Endothelial cell of umbilical vein (primary cell): ENCODE data around the gene FGF19. TPM values are rescaled to one million over a fixed set of nuclear protein-coding genes. Genes with fewer than 3 reads are reported as not detected.

Experiments
- BruUV-seq: library from RNA; stranded (reverse); fragments of 400-500 nt; replicated peaks from 2 replicates; lab custom pipeline; 2021; lab: Mats Ljungman, UMichigan
- CTCF ChIA-PET: fragments of 300-600, 350-600 bp; sonication (Branson Sonifier 250); formaldehyde crosslinking; loops from one replicate; lab custom pipeline; 2021; ENCODE audit warnings: antibody characterized with exemption, inconsistent platforms; lab: Charles Lee
- POLR2A ChIA-PET: fragments of 300-600, 350-600 bp; sonication (Branson Sonifier 250); formaldehyde crosslinking; loops from one replicate; lab custom pipeline; 2021; ENCODE audit warnings: antibody characterized with exemption, inconsistent platforms; lab: Charles Lee
- DNase-seq: peaks from one replicate; pipeline ENCODE4 v3.0.0-alpha.2; 2011; ENCODE audit warnings: low read depth, low spot score
- FAIRE-seq: peaks from 2 replicates; lab custom pipeline; 2011; peaks lifted over from hg19 to GRCh38; lab: Jason Lieb, UNC
- H2AFZ ChIP-seq: 2 replicates; pipeline ENCODE4 v1.6.0; 2012; ENCODE audit warnings: low read depth, low read length, control low read depth, inconsistent platforms
- H3K27ac ChIP-seq: 2 replicates; pipeline ENCODE4 v1.5.1; 2011; ENCODE audit warnings: low read depth, mild to moderate bottlenecking, control low read depth, low read length, moderate library complexity; ENCODE audit not compliant: insufficient read depth
- H3K27me3 ChIP-seq, 2 experiments: 2 replicates each; pipeline versions ENCODE4 v1.6.0 to v1.6.1; 2011; ENCODE audit warnings: low read length in 2 of 2, mixed read lengths in 1 of 2; ENCODE audit not compliant: control insufficient read depth in 2 of 2, insufficient read depth in 2 of 2
- H3K36me3 ChIP-seq, 2 experiments: 2 replicates in 1 of 2; 3 replicates in 1 of 2; pipeline ENCODE4 v1.5.1; 2011; ENCODE audit warnings: low read length in 2 of 2, mild to moderate bottlenecking in 1 of 2, moderate library complexity in 1 of 2; ENCODE audit not compliant: control insufficient read depth in 2 of 2, insufficient read depth in 2 of 2; ENCODE audit errors: extremely low read depth in 1 of 2
- H3K4me1 ChIP-seq: 3 replicates; pipeline ENCODE4 v1.5.1; 2011; ENCODE audit warnings: mild to moderate bottlenecking, low read length; ENCODE audit not compliant: control insufficient read depth, insufficient read depth; ENCODE audit errors: extremely low read depth
- H3K4me2 ChIP-seq: 2 replicates; pipeline ENCODE4 v1.6.1; 2011; ENCODE audit warnings: low read length, control low read depth, mixed read lengths; ENCODE audit not compliant: insufficient read depth
- H3K4me3 ChIP-seq, 3 experiments: fragments of 200-600 bp in 1 of 3; sonication (generic), shearing (Covaris generic) in 1 of 3; replicated peaks in 1 of 3; 2 replicates each; pipeline ENCODE4 v1.5.1; 2011 to 2016; ENCODE audit warnings: control low read depth in 3 of 3, low read length in 3 of 3, mild to moderate bottlenecking in 2 of 3, inconsistent platforms in 1 of 3, low read depth in 1 of 3, moderate library complexity in 1 of 3; ENCODE audit not compliant: insufficient read depth in 1 of 3
- H3K79me2 ChIP-seq: 2 replicates; pipeline ENCODE4 v1.6.0; 2012; ENCODE audit warnings: low read length, inconsistent platforms; ENCODE audit not compliant: control insufficient read depth, insufficient read depth
- H3K9ac ChIP-seq: replicated peaks from 2 replicates; pipeline ENCODE3; 2011; ENCODE audit warnings: low read length, control low read depth; ENCODE audit not compliant: insufficient read depth; ENCODE audit errors: extremely low read depth
- H3K9me1 ChIP-seq: replicated peaks from 3 replicates; pipeline ENCODE4 v1.6.0; 2011; ENCODE audit warnings: mild to moderate bottlenecking, low read length; ENCODE audit not compliant: control insufficient read depth, insufficient read depth; ENCODE audit errors: extremely low read depth
- H3K9me3 ChIP-seq: replicated peaks from 2 replicates; pipeline ENCODE4 v1.5.1; 2012; ENCODE audit warnings: low read length, inconsistent platforms; ENCODE audit not compliant: control insufficient read depth, insufficient read depth
- H4K20me1 ChIP-seq: replicated peaks from 2 replicates; pipeline ENCODE3; 2011; ENCODE audit warnings: mild to moderate bottlenecking, low read length; ENCODE audit not compliant: control insufficient read depth, insufficient read depth; ENCODE audit errors: extremely low read depth
- EZH2 ChIP-seq: IDR thresholded peaks from 2 replicates; pipeline ENCODE4 v1.6.1; 2012; ENCODE audit warnings: borderline replicate concordance, low read depth, mild to moderate bottlenecking, moderate library complexity, low read length, inconsistent platforms; ENCODE audit not compliant: severe bottlenecking
- FOS ChIP-seq: IDR thresholded peaks from 2 replicates; pipeline ENCODE4 v1.6.1; 2011; ENCODE audit warnings: mild to moderate bottlenecking, low read length, moderate library complexity, borderline replicate concordance; ENCODE audit not compliant: insufficient read depth
- GATA2 ChIP-seq: IDR thresholded peaks from 2 replicates; pipeline ENCODE4 v1.7.0; 2011; ENCODE audit warnings: low read depth, mild to moderate bottlenecking, moderate library complexity, mixed read lengths, low read length; ENCODE audit not compliant: insufficient read length, insufficient read depth
- JUN ChIP-seq: IDR thresholded peaks from 2 replicates; pipeline ENCODE4 v1.6.1; 2011; ENCODE audit warnings: borderline replicate concordance, low read depth; ENCODE audit not compliant: insufficient read length, insufficient read depth
- MYC ChIP-seq: IDR thresholded peaks from one replicate; pipeline ENCODE4 v1.6.1; 2011; ENCODE audit warnings: mild to moderate bottlenecking, low read depth, low read length
- POLR2A ChIP-seq: IDR thresholded peaks from 2 replicates; pipeline ENCODE4 v1.6.1; 2012; ENCODE audit warnings: low read depth, mild to moderate bottlenecking, control low read depth, low read length
- POLR2AphosphoS5 ChIP-seq: IDR thresholded peaks from 2 replicates; pipeline ENCODE4 v1.6.1; 2012; ENCODE audit warnings: low read depth, mild to moderate bottlenecking, control low read depth, low read length, moderate library complexity; ENCODE audit not compliant: insufficient read depth
- dilution Hi-C: fragments of 300-500 bp; cut with MboI; formaldehyde crosslinking; loops from one replicate; pipeline ENCODE4 v1.15.0; 2019; ENCODE audit warnings: low sequenced_read_pairs; ENCODE audit not compliant: extremely low pct_ligation_motif_present
- intact Hi-C: fragments of 100-400 bp; cut with micrococcal nuclease; formaldehyde crosslinking; loops from one replicate; pipeline ENCODE4 v1.10.0; 2022
- polyA plus RNA-seq, 4 experiments: library from polyadenylated mRNA; depleted of rRNA in 3 of 4; stranded (reverse) in 3 of 4; unstranded in 1 of 4; fragments of >200 nt; gene quantifications; 2 replicates each; pipeline versions ENCODE4 v1.2.1 to v1.2.3, GENCODE V29; 2011 to 2012; ENCODE audit warnings: missing spikeins in 1 of 4
- total RNA-seq: library from RNA; stranded (reverse); gene quantifications from 2 replicates; pipeline ENCODE4 v1.2.3, GENCODE V29; 2021
- TF ChIP-seq, protein P1 (sequence below), 2 donors: IDR thresholded peaks; 1 replicate in 1 of 2; 2 replicates in 1 of 2; pipeline ENCODE4 v1.5.1; 2011; ENCODE audit warnings: low read length in 2 of 2, mild to moderate bottlenecking in 2 of 2, moderate library complexity in 2 of 2, control low read depth in 1 of 2, inconsistent platforms in 1 of 2, low read depth in 1 of 2; ENCODE audit not compliant: insufficient read depth in 1 of 2; ENCODE audit errors: extremely low read depth in 1 of 2
- TF ChIP-seq, protein P2 (sequence below): IDR thresholded peaks from 2 replicates; pipeline ENCODE4 v1.6.1; 2011; ENCODE audit not compliant: insufficient read depth, insufficient read length

Gene FGF19
- total and polyA plus RNA-seq, 2 donors (not counting 3 experiments of a cell fraction or from before 2014, with no cell fraction given): 0.03 TPM; not detected in 1

DNA sequence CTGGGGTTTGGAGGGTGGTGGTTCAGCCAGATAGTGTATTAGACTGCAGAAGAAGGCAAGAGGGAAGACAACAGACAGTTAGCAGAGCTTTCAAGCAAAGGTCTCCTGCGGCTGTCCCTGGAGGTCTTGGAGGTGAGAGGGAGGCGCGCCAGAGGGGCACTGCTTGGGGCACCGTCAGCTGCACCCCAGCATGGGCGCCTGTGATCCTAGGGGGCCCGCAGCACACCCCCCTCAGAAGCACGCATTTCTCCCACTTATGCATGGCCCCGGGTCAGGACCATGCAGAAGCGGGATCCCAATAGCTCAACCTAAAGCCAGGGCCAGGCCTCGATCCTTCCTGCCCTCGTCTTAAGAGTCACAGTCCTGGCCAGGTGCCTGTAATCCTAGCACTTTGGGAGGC lies 44.8 kb upstream of the FGF19 start:
- Histone ChIP-seq H3K27me3 (no peaks in the 10 kb centered on the region), H3K36me3 (no peaks in the 10 kb centered on the region), H2AFZ (no peak overlapping the region), H3K4me3 (no peak overlapping the region), H3K79me2 (no peaks in the 10 kb centered on the region), H4K20me1 (no peaks in the 10 kb centered on the region), H3K9ac (no peak overlapping the region), H3K9me1 (no peaks in the 10 kb centered on the region), H3K27ac (no peak overlapping the region), H3K4me2 (no peak overlapping the region), H3K9me3 (no peaks in the 10 kb centered on the region), H3K4me1 (peaks cover 5% of the 10 kb centered on the region)
- dilution Hi-C loops: no loop called here
- no peak for DNase-seq
- TF ChIP-seq GATA2 (no peak), POLR2AphosphoS5 (no peak), EZH2 (no peak), FOS (no peak), MYC (no peak), JUN (no peak), POLR2A (no peak)
- TF ChIP-seq, protein P1, sequence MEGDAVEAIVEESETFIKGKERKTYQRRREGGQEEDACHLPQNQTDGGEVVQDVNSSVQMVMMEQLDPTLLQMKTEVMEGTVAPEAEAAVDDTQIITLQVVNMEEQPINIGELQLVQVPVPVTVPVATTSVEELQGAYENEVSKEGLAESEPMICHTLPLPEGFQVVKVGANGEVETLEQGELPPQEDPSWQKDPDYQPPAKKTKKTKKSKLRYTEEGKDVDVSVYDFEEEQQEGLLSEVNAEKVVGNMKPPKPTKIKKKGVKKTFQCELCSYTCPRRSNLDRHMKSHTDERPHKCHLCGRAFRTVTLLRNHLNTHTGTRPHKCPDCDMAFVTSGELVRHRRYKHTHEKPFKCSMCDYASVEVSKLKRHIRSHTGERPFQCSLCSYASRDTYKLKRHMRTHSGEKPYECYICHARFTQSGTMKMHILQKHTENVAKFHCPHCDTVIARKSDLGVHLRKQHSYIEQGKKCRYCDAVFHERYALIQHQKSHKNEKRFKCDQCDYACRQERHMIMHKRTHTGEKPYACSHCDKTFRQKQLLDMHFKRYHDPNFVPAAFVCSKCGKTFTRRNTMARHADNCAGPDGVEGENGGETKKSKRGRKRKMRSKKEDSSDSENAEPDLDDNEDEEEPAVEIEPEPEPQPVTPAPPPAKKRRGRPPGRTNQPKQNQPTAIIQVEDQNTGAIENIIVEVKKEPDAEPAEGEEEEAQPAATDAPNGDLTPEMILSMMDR (IDR thresholded peaks at IDR 0.05; ENCODE audit: extremely low read depth in 1 of 2, insufficient read depth in 1 of 2, low read depth in 1 of 2, low read length in 2 of 2): no peak
- TF ChIP-seq, protein P2, sequence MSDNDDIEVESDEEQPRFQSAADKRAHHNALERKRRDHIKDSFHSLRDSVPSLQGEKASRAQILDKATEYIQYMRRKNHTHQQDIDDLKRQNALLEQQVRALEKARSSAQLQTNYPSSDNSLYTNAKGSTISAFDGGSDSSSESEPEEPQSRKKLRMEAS: no peak
- POLR2A ChIA-PET: no interaction called here
- intact Hi-C loops: no loop called here
- no TSS peak for BruUV-seq
- FAIRE-seq: no peak
- CTCF ChIA-PET: interaction anchor here (0.7 kb wide), 1 partner anchor 10 kb away, joined by 3 read pairs; no protein-coding TSS in a partner anchor
